MM.1S (cell line): ENCODE results near the gene MTCP1.

Source experiments
- DNase-seq: peaks from one replicate; pipeline ENCODE4 v3.0.0-alpha.2; 2015
- H2AFZ ChIP-seq: fragments of 300-600 bp; sonication (generic); 2 replicates; pipeline ENCODE4 v1.6.0; 2016; ENCODE audit warnings: antibody characterized with exemption, low read length
- H3F3A ChIP-seq: fragments of 300-600 bp; sonication (generic); 2 replicates; pipeline ENCODE4 v1.6.1; 2016; ENCODE audit warnings: mild to moderate bottlenecking, antibody characterized with exemption, low read length, moderate library complexity, mixed read lengths; ENCODE audit not compliant: insufficient read depth
- H3K27ac ChIP-seq: fragments of 300-600 bp; sonication (generic); 2 replicates; pipeline ENCODE4 v1.5.1; 2016; ENCODE audit warnings: mild to moderate bottlenecking, low read length
- H3K27me3 ChIP-seq: fragments of 300-600 bp; sonication (generic); replicated peaks from 2 replicates; pipeline ENCODE4 v1.6.0; 2016; ENCODE audit warnings: low read length; ENCODE audit not compliant: insufficient read depth
- H3K36me3 ChIP-seq: fragments of 300-600 bp; sonication (generic); replicated peaks from 2 replicates; pipeline ENCODE4 v1.6.1; 2016; ENCODE audit warnings: mild to moderate bottlenecking, low read length, mixed read lengths; ENCODE audit not compliant: insufficient read depth
- H3K4me1 ChIP-seq: fragments of 300-600 bp; sonication (generic); 2 replicates; pipeline ENCODE4 v1.6.1; 2016; ENCODE audit warnings: low read length, mixed read lengths
- H3K4me2 ChIP-seq: fragments of 300-600 bp; sonication (generic); 2 replicates; pipeline ENCODE4 v1.6.0; 2016; ENCODE audit warnings: low read depth, low read length
- H3K4me3 ChIP-seq: fragments of 300-600 bp; sonication (generic); 2 replicates; pipeline ENCODE4 v1.5.1; 2016; ENCODE audit warnings: low read length, mixed read lengths
- H3K79me2 ChIP-seq: fragments of 300-600 bp; sonication (generic); 2 replicates; pipeline ENCODE4 v1.6.1; 2016; ENCODE audit warnings: mixed run types, low read length, mixed read lengths
- H3K9ac ChIP-seq: fragments of 300-600 bp; sonication (generic); 2 replicates; pipeline ENCODE4 v1.6.1; 2016; ENCODE audit warnings: low read length, mixed read lengths
- H3K9me2 ChIP-seq: fragments of 300-600 bp; sonication (generic); replicated peaks from 2 replicates; pipeline ENCODE4 v1.6.1; 2016; ENCODE audit warnings: mild to moderate bottlenecking, low read length, mixed read lengths; ENCODE audit not compliant: insufficient read depth
- H3K9me3 ChIP-seq: fragments of 300-600 bp; sonication (generic); replicated peaks from 2 replicates; pipeline ENCODE4 v1.6.1; 2016; ENCODE audit warnings: mild to moderate bottlenecking, low read length, mixed read lengths; ENCODE audit not compliant: insufficient read depth
- H4K20me1 ChIP-seq: fragments of 300-600 bp; sonication (generic); 2 replicates; pipeline ENCODE4 v1.6.1; 2016; ENCODE audit warnings: mild to moderate bottlenecking, low read length, moderate library complexity, mixed read lengths; ENCODE audit not compliant: insufficient read depth
- CTCF ChIP-seq: fragments of 300-600 bp; sonication (generic); IDR thresholded peaks from 2 replicates; pipeline ENCODE4 v1.5.1; 2016; ENCODE audit warnings: antibody characterized with exemption, low read length, mixed read lengths
- EZH2 ChIP-seq: fragments of 300-600 bp; sonication (generic); optimal IDR thresholded peaks from 2 replicates; pipeline ENCODE3; 2017; ENCODE audit warnings: low read depth, mild to moderate bottlenecking, antibody characterized with exemption, low read length, mixed read lengths
- EZH2phosphoT487 ChIP-seq: fragments of 300-600 bp; sonication (generic); IDR thresholded peaks from 2 replicates; pipeline ENCODE4 v1.6.1; 2018; ENCODE audit warnings: antibody characterized with exemption, low read length

Gene MTCP1

DNA sequence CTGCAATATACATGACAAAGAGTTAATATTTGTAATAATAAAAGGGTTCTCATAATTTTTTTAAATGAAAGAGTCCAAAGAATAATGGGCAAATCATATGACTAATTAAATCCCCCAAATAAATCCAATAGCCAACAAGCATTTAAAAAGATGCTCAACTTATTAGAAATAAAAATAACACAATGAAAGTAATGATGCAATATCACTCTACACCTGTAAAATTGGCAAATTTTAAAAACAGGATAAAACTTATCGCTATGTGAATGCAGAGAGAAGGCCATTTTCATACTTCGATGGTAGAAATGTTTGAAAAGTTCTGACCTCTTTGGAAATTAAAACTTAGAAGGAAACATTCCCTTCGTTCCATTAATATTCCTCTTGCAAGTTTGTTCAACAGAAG lies 50.3 kb downstream of the MTCP1 start:
- H3K79me2 ChIP-seq = no peaks in the 10 kb centered on the region
- H3K4me1 ChIP-seq = no peaks in the 10 kb centered on the region
- no peak for TF ChIP-seq EZH2phosphoT487
- TF ChIP-seq CTCF = no peak
- TF ChIP-seq EZH2 = no peak
- no peaks in the 10 kb centered on the region for H3K36me3 ChIP-seq
- no peaks in the 10 kb centered on the region for H3F3A ChIP-seq
- H3K27me3 ChIP-seq = no peaks in the 10 kb centered on the region
- no peak overlapping the region for H3K4me3 ChIP-seq
- H2AFZ ChIP-seq = no peak overlapping the region
- H3K9me2 ChIP-seq = no peaks in the 10 kb centered on the region
- no peak overlapping the region for H3K9ac ChIP-seq
- no peak for DNase-seq
- no peaks in the 10 kb centered on the region for H3K9me3 ChIP-seq
- no peak overlapping the region for H3K4me2 ChIP-seq
- H4K20me1 ChIP-seq = no peaks in the 10 kb centered on the region
- no peak overlapping the region for H3K27ac ChIP-seq
